HepG2 (cell line): ENCODE measurements around the gene FAM209A.

ENCODE experiments used
- MAFK ChIP-seq, 2 experiments: IDR thresholded peaks in 1 of 2; conservative IDR thresholded peaks in 1 of 2; 2 replicates each; pipeline ENCODE4 v1.6.1; 2011; ENCODE audit warnings: improper control_type of control experiment in 2 of 2, low read length in 2 of 2
- ZNF333 ChIP-seq: sonication (generic); formaldehyde crosslinking; IDR thresholded peaks from 2 replicates; pipeline ENCODE4 v1.4.0; 2020; ENCODE audit warnings: mild to moderate bottlenecking, missing genetic modification reagents, borderline replicate concordance
- TF ChIP-seq, protein P1 (sequence below): sonication (generic); formaldehyde crosslinking; IDR thresholded peaks from 2 replicates; pipeline ENCODE4 v1.4.0; 2020; ENCODE audit warnings: low read depth, mild to moderate bottlenecking, missing genetic modification reagents

DNA sequence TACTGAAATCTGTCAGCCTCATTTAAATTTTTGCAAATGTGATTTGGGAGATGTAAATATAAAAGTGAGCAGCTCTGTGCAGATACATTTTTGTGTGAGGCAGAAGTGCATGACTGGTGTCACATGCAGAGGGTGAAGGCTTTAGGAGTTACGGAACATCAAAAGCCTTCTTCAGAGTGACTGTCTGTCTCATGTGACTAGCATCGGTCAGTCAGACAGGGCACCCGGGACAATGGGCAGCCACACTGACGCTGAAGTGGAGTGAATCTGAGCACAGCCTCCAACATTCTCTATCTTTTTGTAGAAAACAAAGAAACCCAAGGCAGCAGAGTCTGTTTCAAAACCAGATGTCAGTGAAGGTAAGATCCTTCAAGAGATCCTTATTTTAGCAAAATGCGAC is 7.9 kb upstream of the FAM209A start:
- TF ChIP-seq ZNF333 (CRISPR knock-in tag) (no peak), MAFK (conservative IDR thresholded peaks at IDR 0.05 in 1 of 2, IDR thresholded peaks at IDR 0.05 in 1 of 2; ENCODE audit: low read length in 2 of 2) (no peak)
- TF ChIP-seq, protein P1, sequence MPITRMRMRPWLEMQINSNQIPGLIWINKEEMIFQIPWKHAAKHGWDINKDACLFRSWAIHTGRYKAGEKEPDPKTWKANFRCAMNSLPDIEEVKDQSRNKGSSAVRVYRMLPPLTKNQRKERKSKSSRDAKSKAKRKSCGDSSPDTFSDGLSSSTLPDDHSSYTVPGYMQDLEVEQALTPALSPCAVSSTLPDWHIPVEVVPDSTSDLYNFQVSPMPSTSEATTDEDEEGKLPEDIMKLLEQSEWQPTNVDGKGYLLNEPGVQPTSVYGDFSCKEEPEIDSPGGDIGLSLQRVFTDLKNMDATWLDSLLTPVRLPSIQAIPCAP (CRISPR knock-in tag) = no peak
